SJCRH30 (cell line): ENCODE results near the gene SNX32. TPM values are rescaled to one million over a fixed set of nuclear protein-coding genes. Genes with fewer than 3 reads are reported as not detected.
A peak's percentile ranks its signal among the peaks of the same experiment; 100 is the strongest.
"Not testable (repeated sequence)": the region's sequence is repeated elsewhere in the genome, so short reads cannot be mapped to it uniquely, and the experiment has no call there.

ENCODE experiments used
- DNase-seq, 2 experiments: peaks; one replicate each; pipeline ENCODE4 v3.0.0-alpha.2; 2015 to 2020
- H3K27ac ChIP-seq: fragments of 250-450 bp; sonication (Bioruptor Pico); 2 replicates; pipeline ENCODE4 v1.5.1; 2020; ENCODE audit warnings: mild to moderate bottlenecking, moderate library complexity
- H3K27me3 ChIP-seq: fragments of 250-450 bp; sonication (Bioruptor Pico); 2 replicates; pipeline ENCODE4 v1.5.1; 2020; ENCODE audit warnings: mild to moderate bottlenecking, moderate library complexity
- H3K36me3 ChIP-seq: fragments of 250-450 bp; sonication (Bioruptor Pico); 2 replicates; pipeline ENCODE4 v1.5.1; 2020; ENCODE audit warnings: mild to moderate bottlenecking, moderate library complexity
- H3K4me1 ChIP-seq: fragments of 250-450 bp; sonication (Bioruptor Pico); 2 replicates; pipeline ENCODE4 v1.5.1; 2020; ENCODE audit warnings: mild to moderate bottlenecking, moderate library complexity
- H3K4me3 ChIP-seq: fragments of 250-450 bp; sonication (Bioruptor Pico); 2 replicates; pipeline ENCODE4 v1.5.1; 2020; ENCODE audit warnings: mild to moderate bottlenecking, moderate library complexity
- H3K9me3 ChIP-seq: fragments of 250-450 bp; sonication (Bioruptor Pico); replicated peaks from 2 replicates; pipeline ENCODE4 v1.5.1; 2020; ENCODE audit warnings: mild to moderate bottlenecking, moderate library complexity
- total RNA-seq: library from RNA; depleted of rRNA; stranded (reverse); fragments of >200 nt; shearing (Covaris generic); gene quantifications from 2 replicates; pipeline ENCODE4 v1.2.3, GENCODE V29; 2014

SNX32 gene
- total RNA-seq, 1 experiment from 2014 or later: 0.04 TPM

- no peak overlapping the region for H3K27ac ChIP-seq
- peaks cover 5% of the 10 kb centered on the region; the same call in 1 of the 2 replicates for H3K4me1 ChIP-seq
- H3K36me3 ChIP-seq: peaks cover 17% of the 10 kb centered on the region
These were observed 52.2 kb downstream of the SNX32 start for GRCh38 chr11:65885808-65886536.

GRCh38 chr11:65886826-65887722, 53.3 kb downstream of the SNX32 start:
- Histone ChIP-seq H3K4me1 (peaks cover 9% of the 10 kb centered on the region; the same call in 1 of the 2 replicates), H3K36me3 (peaks cover 17% of the 10 kb centered on the region), H3K27me3 (no peaks in the 10 kb centered on the region), H3K27ac (no peak overlapping the region), H3K4me3 (peak overlapping the region; percentile 72), H3K9me3 (no peaks in the 10 kb centered on the region)
- no peak for DNase-seq

More at GRCh38 chr11:65885808-65886536, 52.2 kb downstream of the SNX32 start:
- no peak for DNase-seq
- H3K27me3 ChIP-seq: no peaks in the 10 kb centered on the region
- H3K4me3 ChIP-seq: no peak overlapping the region
- H3K9me3 ChIP-seq: no peaks in the 10 kb centered on the region

- no peaks in the 10 kb centered on the region for H3K27me3 ChIP-seq
- peaks cover 9% of the 10 kb centered on the region; the same call in 1 of the 2 replicates for H3K4me1 ChIP-seq
- peak overlapping the region; percentile 24; the same call in 1 of the 2 replicates for H3K27ac ChIP-seq
- no peaks in the 10 kb centered on the region for H3K9me3 ChIP-seq
- H3K4me3 ChIP-seq: peak overlapping the region; percentile 72
- DNase-seq: no peak
- H3K36me3 ChIP-seq: peaks cover 17% of the 10 kb centered on the region
These were observed 54.0 kb downstream of the SNX32 start for GRCh38 chr11:65887723-65888162.

GRCh38 chr11:65888163-65888814, 54.5 kb downstream of the SNX32 start, which contains the start of gene FIBP:
TSS of gene FIBP (minus strand) at chr11:65888471. CDS start at chr11:65888418, 53 bp downstream.
- peak; percentile 97 to 98 for DNase-seq
- Histone ChIP-seq H3K4me1 (peaks cover 9% of the 10 kb centered on the region; the same call in 1 of the 2 replicates), H3K27me3 (no peaks in the 10 kb centered on the region), H3K4me3 (peak within 1 kb of the TSS; percentile 72), H3K36me3 (peaks cover 17% of the 10 kb centered on the region), H3K27ac (peak within 1 kb of the TSS; percentile 31; the same call in 1 of the 2 replicates), H3K9me3 (no peaks in the 10 kb centered on the region)

- Histone ChIP-seq H3K9me3 (no peaks in the 10 kb centered on the region), H3K4me3 (peak within 1 kb of the TSS; percentile 72), H3K27me3 (no peaks in the 10 kb centered on the region), H3K27ac (peak within 1 kb of the TSS; percentile 50), H3K4me1 (peaks cover 9% of the 10 kb centered on the region; the same call in 1 of the 2 replicates), H3K36me3 (no peaks in the 10 kb centered on the region)
- DNase-seq: peak; percentile 95 to 96
These were observed 56.8 kb downstream of the SNX32 start, which contains the start of gene CCDC85B for GRCh38 chr11:65890324-65891218. TSS of gene CCDC85B (plus strand) at chr11:65890673. CDS start at chr11:65890784, 111 bp downstream.

GRCh38 chr11:65891219-65892136, 57.7 kb downstream of the SNX32 start:
- Histone ChIP-seq H3K4me1 (peaks cover 9% of the 10 kb centered on the region; the same call in 1 of the 2 replicates), H3K27me3 (no peaks in the 10 kb centered on the region), H3K9me3 (no peaks in the 10 kb centered on the region), H3K4me3 (peak overlapping the region; percentile 72), H3K27ac (peak overlapping the region; percentile 50), H3K36me3 (no peaks in the 10 kb centered on the region)
- DNase-seq: peak; percentile 77 to 79

GRCh38 chr11:65892137-65892540, 58.4 kb downstream of the SNX32 start:
- Histone ChIP-seq H3K4me1 (peaks cover 13% of the 10 kb centered on the region; the same call in 1 of the 2 replicates), H3K4me3 (peak overlapping the region; percentile 72)
- H3K9me3 ChIP-seq, H3K36me3 ChIP-seq, H3K27me3 ChIP-seq, DNase-seq, H3K27ac ChIP-seq: not testable (repeated sequence)

GRCh38 chr11:65892661-65893317, 59.0 kb downstream of the SNX32 start:
- no peak for DNase-seq
- H3K36me3 ChIP-seq: no peaks in the 10 kb centered on the region
- H3K27me3 ChIP-seq: no peaks in the 10 kb centered on the region
- peaks cover 13% of the 10 kb centered on the region; the same call in 1 of the 2 replicates for H3K4me1 ChIP-seq
- no peak overlapping the region for H3K27ac ChIP-seq
- no peak overlapping the region for H3K4me3 ChIP-seq
- no peaks in the 10 kb centered on the region for H3K9me3 ChIP-seq

- no peaks in the 10 kb centered on the region for H3K36me3 ChIP-seq
- no peak overlapping the region for H3K4me3 ChIP-seq
- no peak for DNase-seq
- no peaks in the 10 kb centered on the region for H3K9me3 ChIP-seq
- H3K4me1 ChIP-seq: peaks cover 19% of the 10 kb centered on the region; the same call in 1 of the 2 replicates
- H3K27me3 ChIP-seq: no peaks in the 10 kb centered on the region
- H3K27ac ChIP-seq: no peak overlapping the region
These were observed 60.4 kb downstream of the SNX32 start for GRCh38 chr11:65894034-65894591.

- Histone ChIP-seq H3K4me1 (peaks cover 13% of the 10 kb centered on the region; the same call in 1 of the 2 replicates), H3K36me3 (no peaks in the 10 kb centered on the region), H3K9me3 (no peaks in the 10 kb centered on the region), H3K27me3 (peaks cover 4% of the 10 kb centered on the region; the same call in 1 of the 2 replicates), H3K4me3 (no peak overlapping the region), H3K27ac (no peak overlapping the region)
- no peak for DNase-seq
These were observed 61.8 kb downstream of the SNX32 start for GRCh38 chr11:65895482-65895981.

- Histone ChIP-seq H3K36me3 (no peaks in the 10 kb centered on the region), H3K4me3 (no peak overlapping the region), H3K27me3 (peaks cover 4% of the 10 kb centered on the region; the same call in 1 of the 2 replicates), H3K9me3 (no peaks in the 10 kb centered on the region), H3K4me1 (peaks cover 13% of the 10 kb centered on the region; the same call in 1 of the 2 replicates), H3K27ac (no peak overlapping the region)
- no peak for DNase-seq
These were observed 62.6 kb downstream of the SNX32 start for GRCh38 chr11:65896034-65896999.
